Measurements from ENCODE around the gene ZMAT5. TPM values are rescaled to one million over a fixed set of nuclear protein-coding genes. Genes with fewer than 3 reads are reported as not detected.
A peak's percentile ranks its signal among the peaks of the same experiment; 100 is the strongest.

The ZMAT5 gene
- total and polyA plus RNA-seq, 2 of the 13 experiments (the other 11 are each of a cell fraction or from before 2014, with no cell fraction given), result 20.7 to 27.8 TPM

GRCh38 chr22:29766632-29767170 is at the start of gene ZMAT5 (continued):
- TF ChIP-seq ZNF709 (CRISPR knock-in tag; IDR thresholded peaks at IDR 0.05) (peak; percentile 79; the same call in 1 of the 2 replicates), IRF1 (CRISPR knock-in tag; IDR thresholded peaks at IDR 0.05; ENCODE audit: low read depth) (no peak), ZNF792 (CRISPR knock-in tag; IDR thresholded peaks at IDR 0.05) (0 out of 2 replicates have a peak, but pooled peaks have one; percentile 55), FIP1L1 (IDR thresholded peaks at IDR 0.05; ENCODE audit: borderline replicate concordance, insufficient read depth, low read depth, low read length) (no peak), PAX8 (CRISPR knock-in tag; IDR thresholded peaks at IDR 0.05; ENCODE audit: borderline replicate concordance) (no peak), FOXJ3 (CRISPR knock-in tag; IDR thresholded peaks at IDR 0.05; ENCODE audit: borderline replicate concordance) (peak; percentile 12; the same call in 1 of the 2 replicates), ZBTB7B (CRISPR knock-in tag; IDR thresholded peaks at IDR 0.05) (no peak), ZNF850 (CRISPR knock-in tag; conservative IDR thresholded peaks at IDR 0.05) (0 out of 2 replicates have a peak, but pooled peaks have one; percentile 56), FOXP1 (IDR thresholded peaks at IDR 0.05) (no peak), FOXP1 (CRISPR knock-in tag; IDR thresholded peaks at IDR 0.05) (0 out of 2 replicates have a peak, but pooled peaks have one; percentile 3), SSRP1 (CRISPR knock-in tag; IDR thresholded peaks at IDR 0.05) (no peak), ZNF274 (CRISPR knock-in tag; IDR thresholded peaks at IDR 0.05) (peak; percentile 69; the same call in 1 of the 2 replicates), ZNF687 (CRISPR knock-in tag; IDR thresholded peaks at IDR 0.05) (peak; percentile 87), TAF15 (IDR thresholded peaks at IDR 0.05; ENCODE audit: low read depth, low read length, poor library complexity, severe bottlenecking) (peak; percentile 32), ZNF44 (CRISPR knock-in tag; IDR thresholded peaks at IDR 0.05) (peak; percentile 54; the same call in 1 of the 2 replicates), PHF21A (CRISPR knock-in tag; IDR thresholded peaks at IDR 0.05) (peak; percentile 42; the same call in 1 of the 2 replicates), ATAD3A (CRISPR knock-in tag; IDR thresholded peaks at IDR 0.05) (no peak), CERS6 (CRISPR knock-in tag; IDR thresholded peaks at IDR 0.05) (no peak), GPBP1L1 (CRISPR knock-in tag; IDR thresholded peaks at IDR 0.05) (no peak), KAT8 (CRISPR knock-in tag; IDR thresholded peaks at IDR 0.05) (peak; percentile 87), ZBTB21 (CRISPR knock-in tag; IDR thresholded peaks at IDR 0.05) (peak; percentile 23; the same call in 1 of the 2 replicates), TCF7L2 (IDR thresholded peaks at IDR 0.05; ENCODE audit: low read depth, low read length) (no peak)
